HEK293 (cell line): Measurements from ENCODE around the gene GTF2A1L.

Experiments
- CTCF ChIP-seq: fragments of 450-650 bp; formaldehyde crosslinking; IDR thresholded peaks from 2 replicates; pipeline ENCODE4 v1.5.1; 2016; ENCODE audit warnings: missing biosample characterization, missing genetic modification characterization
- SETDB1 ChIP-seq: IDR thresholded peaks from one replicate; pipeline ENCODE4 v1.6.1; 2017; ENCODE audit warnings: mild to moderate bottlenecking, low read length, moderate library complexity, mixed read lengths; ENCODE audit not compliant: insufficient read length
- ZNF561 ChIP-seq: fragments of 450-650 bp; IDR thresholded peaks from 2 replicates; pipeline ENCODE4 v1.5.1; 2018; ENCODE audit warnings: missing biosample characterization, missing genetic modification characterization, borderline replicate concordance
- ZNF777 ChIP-seq: fragments of 450-650 bp; formaldehyde crosslinking; IDR thresholded peaks from 2 replicates; pipeline ENCODE4 v1.5.1; 2017; ENCODE audit warnings: missing biosample characterization, missing genetic modification characterization, borderline replicate concordance
- TF ChIP-seq, protein P1 (sequence below): fragments of 450-650 bp; formaldehyde crosslinking; IDR thresholded peaks from 2 replicates; pipeline ENCODE4 v1.5.1; 2016; ENCODE audit warnings: missing biosample characterization, missing genetic modification characterization

DNA sequence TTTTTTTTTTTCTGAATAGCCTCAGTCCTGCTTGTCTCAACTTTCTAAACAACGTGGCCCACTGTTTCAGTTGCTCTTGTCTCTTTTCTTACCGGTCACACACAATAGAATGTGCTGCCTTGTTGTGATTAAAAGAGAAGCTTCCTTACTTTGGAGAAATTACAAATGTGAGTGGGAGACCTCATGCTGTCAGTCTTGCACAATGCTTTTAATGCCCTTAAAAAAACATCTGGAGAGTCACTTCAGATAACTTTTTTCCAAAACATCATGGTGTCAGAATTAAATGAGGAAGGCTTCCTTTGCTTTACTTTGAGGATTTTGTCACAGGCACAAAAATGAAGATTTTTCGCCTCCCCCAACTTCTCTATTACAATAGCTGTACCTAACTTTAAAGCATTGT lies 100.2 kb downstream of the GTF2A1L start:
- TF ChIP-seq ZNF561 (tag by site-specific recombination) (no peak), CTCF (tag by site-specific recombination) (no peak), SETDB1 (no peak), ZNF777 (tag by site-specific recombination) (no peak)
- TF ChIP-seq, protein P1, sequence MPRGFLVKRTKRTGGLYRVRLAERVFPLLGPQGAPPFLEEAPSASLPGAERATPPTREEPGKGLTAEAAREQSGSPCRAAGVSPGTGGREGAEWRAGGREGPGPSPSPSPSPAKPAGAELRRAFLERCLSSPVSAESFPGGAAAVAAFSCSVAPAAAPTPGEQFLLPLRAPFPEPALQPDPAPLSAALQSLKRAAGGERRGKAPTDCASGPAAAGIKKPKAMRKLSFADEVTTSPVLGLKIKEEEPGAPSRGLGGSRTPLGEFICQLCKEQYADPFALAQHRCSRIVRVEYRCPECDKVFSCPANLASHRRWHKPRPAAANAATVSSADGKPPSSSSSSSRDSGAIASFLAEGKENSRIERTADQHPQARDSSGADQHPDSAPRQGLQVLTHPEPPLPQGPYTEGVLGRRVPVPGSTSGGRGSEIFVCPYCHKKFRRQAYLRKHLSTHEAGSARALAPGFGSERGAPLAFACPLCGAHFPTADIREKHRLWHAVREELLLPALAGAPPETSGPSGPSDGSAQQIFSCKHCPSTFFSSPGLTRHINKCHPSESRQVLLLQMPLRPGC (tag by site-specific recombination), result no peak
